ENCODE data around the gene ARHGAP15. TPM values are rescaled to one million over a fixed set of nuclear protein-coding genes. Genes with fewer than 3 reads are reported as not detected.
"Not testable (repeated sequence)": the region's sequence is repeated elsewhere in the genome, so short reads cannot be mapped to it uniquely, and the experiment has no call there.

The ARHGAP15 gene
- total RNA-seq, 2 donors from 2014 or later, result 0.86 TPM; not detected in 1

GRCh38 chr2:143088388-143088787 is 40.8 kb upstream of the ARHGAP15 start:
- Histone ChIP-seq H3K9me3 (ENCODE audit: control insufficient read depth, low read length) (no peaks in the 10 kb centered on the region), H3K36me3 (ENCODE audit: control insufficient read depth, insufficient read depth, low read length) (no peaks in the 10 kb centered on the region), H3K9ac (ENCODE audit: extremely low read depth, low read length, poor library complexity, severe bottlenecking) (no peak overlapping the region), H3K27me3 (ENCODE audit: control insufficient read depth, insufficient read depth, low read length, poor library complexity, severe bottlenecking) (no peaks in the 10 kb centered on the region), H3K4me3 (ENCODE audit: low read length) (no peak overlapping the region), H3K4me1 (ENCODE audit: control insufficient read depth, insufficient read depth, low read length) (no peaks in the 10 kb centered on the region), H3K27ac (ENCODE audit: low read depth, low read length) (no peak overlapping the region)
- H3K4me3 Mint-ChIP-seq, result no peak overlapping the region
- no peaks in the 10 kb centered on the region for H3K27me3 Mint-ChIP-seq (ENCODE audit: insufficient read depth)
- 80 to 96% methylated on average over 1 to 3 of the region's 4 CpGs for WGBS, 2 experiments (ENCODE audit: insufficient coverage in 1 of 2, insufficient read length in 1 of 2)
- TF ChIP-seq CTCF (conservative IDR thresholded peaks at IDR 0.05), result no peak
- no peaks in the 10 kb centered on the region for H3K4me1 Mint-ChIP-seq
- no peak for DNase-seq
- H3K36me3 Mint-ChIP-seq (ENCODE audit: low read depth), result no peaks in the 10 kb centered on the region
- H3K9me3 Mint-ChIP-seq, result no peaks in the 10 kb centered on the region
- no peak overlapping the region for H3K27ac Mint-ChIP-seq

- H3K27me3 Mint-ChIP-seq (ENCODE audit: insufficient read depth); H3K27me3 ChIP-seq (ENCODE audit: control insufficient read depth, insufficient read depth, low read length, poor library complexity, severe bottlenecking); H3K9me3 Mint-ChIP-seq; H3K4me3 Mint-ChIP-seq; H3K36me3 ChIP-seq (ENCODE audit: control insufficient read depth, insufficient read depth, low read length); DNase-seq; H3K27ac ChIP-seq (ENCODE audit: low read depth, low read length); H3K27ac Mint-ChIP-seq; H3K36me3 Mint-ChIP-seq (ENCODE audit: low read depth); H3K9me3 ChIP-seq (ENCODE audit: control insufficient read depth, low read length); H3K4me1 Mint-ChIP-seq; H3K4me3 ChIP-seq (ENCODE audit: low read length); H3K9ac ChIP-seq (ENCODE audit: extremely low read depth, low read length, poor library complexity, severe bottlenecking); H3K4me1 ChIP-seq (ENCODE audit: control insufficient read depth, insufficient read depth, low read length): not testable (repeated sequence)
- WGBS, 2 experiments (ENCODE audit: insufficient coverage in 1 of 2, insufficient read length in 1 of 2), result 98% methylated on average over 12 of the region's 12 CpGs; no CpG with 5 or more reads in 1 of the 2 experiments
These were observed 39.7 kb upstream of the ARHGAP15 start for GRCh38 chr2:143089520-143089919.

- H3K36me3 ChIP-seq (ENCODE audit: control insufficient read depth, insufficient read depth, low read length), result no peaks in the 10 kb centered on the region
- no peaks in the 10 kb centered on the region for H3K27me3 ChIP-seq (ENCODE audit: control insufficient read depth, insufficient read depth, low read length, poor library complexity, severe bottlenecking)
- Mint-ChIP-seq H3K9me3 (no peaks in the 10 kb centered on the region), H3K27ac (no peak overlapping the region), H3K4me3 (no peak overlapping the region), H3K36me3 (ENCODE audit: low read depth) (no peaks in the 10 kb centered on the region), H3K27me3 (ENCODE audit: insufficient read depth) (no peaks in the 10 kb centered on the region), H3K4me1 (peaks cover 2% of the 10 kb centered on the region)
- H3K9ac ChIP-seq (ENCODE audit: extremely low read depth, low read length, poor library complexity, severe bottlenecking), result no peak overlapping the region
- TF ChIP-seq CTCF (conservative IDR thresholded peaks at IDR 0.05), result peak; percentile 87
- H3K27ac ChIP-seq (ENCODE audit: low read depth, low read length), result no peak overlapping the region
- peak; percentile 83 for DNase-seq
- no peaks in the 10 kb centered on the region for H3K9me3 ChIP-seq (ENCODE audit: control insufficient read depth, low read length)
- H3K4me1 ChIP-seq (ENCODE audit: control insufficient read depth, insufficient read depth, low read length), result no peaks in the 10 kb centered on the region
- no peak overlapping the region for H3K4me3 ChIP-seq (ENCODE audit: low read length)
- 5 to 32% methylated on average over 4 to 6 of the region's 6 CpGs for WGBS, 2 experiments (ENCODE audit: insufficient coverage in 1 of 2, insufficient read length in 1 of 2)
These were observed 18.3 kb upstream of the ARHGAP15 start for GRCh38 chr2:143110758-143111428.

GRCh38 chr2:143117225-143117624 is 12.0 kb upstream of the ARHGAP15 start:
- Mint-ChIP-seq H3K4me1 (no peaks in the 10 kb centered on the region), H3K9me3 (no peaks in the 10 kb centered on the region), H3K36me3 (ENCODE audit: low read depth) (no peaks in the 10 kb centered on the region), H3K27me3 (ENCODE audit: insufficient read depth) (no peaks in the 10 kb centered on the region), H3K4me3 (no peak overlapping the region), H3K27ac (no peak overlapping the region)
- Histone ChIP-seq H3K27me3 (ENCODE audit: control insufficient read depth, insufficient read depth, low read length, poor library complexity, severe bottlenecking) (no peaks in the 10 kb centered on the region), H3K27ac (ENCODE audit: low read depth, low read length) (no peak overlapping the region), H3K9me3 (ENCODE audit: control insufficient read depth, low read length) (no peaks in the 10 kb centered on the region), H3K4me3 (ENCODE audit: low read length) (no peak overlapping the region), H3K4me1 (ENCODE audit: control insufficient read depth, insufficient read depth, low read length) (no peaks in the 10 kb centered on the region), H3K9ac (ENCODE audit: extremely low read depth, low read length, poor library complexity, severe bottlenecking) (no peak overlapping the region), H3K36me3 (ENCODE audit: control insufficient read depth, insufficient read depth, low read length) (no peaks in the 10 kb centered on the region)
- DNase-seq, result no peak
- TF ChIP-seq CTCF (conservative IDR thresholded peaks at IDR 0.05), result no peak
- 83 to 98% methylated on average over 1 to 3 of the region's 3 CpGs for WGBS, 2 experiments (ENCODE audit: insufficient coverage in 1 of 2, insufficient read length in 1 of 2)
